Effector memory CD8-positive, alpha-beta T cell (primary cell): Measurements from ENCODE around the gene PAX2.

Experiments used
- ATAC-seq: fragments of 150-1000 bp; cut with Tn5 transposase; replicated peaks from 2 replicates; pipeline ENCODE4 v1.10.0; 2021; ENCODE audit warnings: mild to moderate bottlenecking, moderate library complexity
- DNase-seq, 3 experiments: peaks; one replicate each; pipeline ENCODE4 v3.0.0; 2021
- H3K27ac Mint-ChIP-seq, 2 donors: one replicate each; pipeline ENCODE4 v1.8.0; 2022; ENCODE audit warnings: mild to moderate bottlenecking in 2 of 2, mixed read lengths in 2 of 2, moderate library complexity in 2 of 2
- H3K27me3 Mint-ChIP-seq, 2 donors: one replicate each; pipeline ENCODE4 v1.8.0; 2022; ENCODE audit warnings: mixed read lengths in 2 of 2
- H3K36me3 Mint-ChIP-seq: one replicate; pipeline ENCODE4 v1.8.0; 2022; ENCODE audit warnings: mild to moderate bottlenecking, moderate library complexity, mixed read lengths; ENCODE audit not compliant: insufficient read depth
- H3K4me1 Mint-ChIP-seq, 2 donors: one replicate each; pipeline ENCODE4 v1.8.0; 2022; ENCODE audit warnings: low read depth in 2 of 2, mixed read lengths in 2 of 2
- H3K4me3 Mint-ChIP-seq, 2 donors: one replicate each; pipeline ENCODE4 v1.8.0; 2022; ENCODE audit warnings: mild to moderate bottlenecking in 2 of 2, mixed read lengths in 2 of 2, moderate library complexity in 2 of 2
- H3K9me3 Mint-ChIP-seq, 2 donors: one replicate each; pipeline ENCODE4 v1.8.0; 2022; ENCODE audit warnings: mixed read lengths in 2 of 2

PAX2 gene

DNA sequence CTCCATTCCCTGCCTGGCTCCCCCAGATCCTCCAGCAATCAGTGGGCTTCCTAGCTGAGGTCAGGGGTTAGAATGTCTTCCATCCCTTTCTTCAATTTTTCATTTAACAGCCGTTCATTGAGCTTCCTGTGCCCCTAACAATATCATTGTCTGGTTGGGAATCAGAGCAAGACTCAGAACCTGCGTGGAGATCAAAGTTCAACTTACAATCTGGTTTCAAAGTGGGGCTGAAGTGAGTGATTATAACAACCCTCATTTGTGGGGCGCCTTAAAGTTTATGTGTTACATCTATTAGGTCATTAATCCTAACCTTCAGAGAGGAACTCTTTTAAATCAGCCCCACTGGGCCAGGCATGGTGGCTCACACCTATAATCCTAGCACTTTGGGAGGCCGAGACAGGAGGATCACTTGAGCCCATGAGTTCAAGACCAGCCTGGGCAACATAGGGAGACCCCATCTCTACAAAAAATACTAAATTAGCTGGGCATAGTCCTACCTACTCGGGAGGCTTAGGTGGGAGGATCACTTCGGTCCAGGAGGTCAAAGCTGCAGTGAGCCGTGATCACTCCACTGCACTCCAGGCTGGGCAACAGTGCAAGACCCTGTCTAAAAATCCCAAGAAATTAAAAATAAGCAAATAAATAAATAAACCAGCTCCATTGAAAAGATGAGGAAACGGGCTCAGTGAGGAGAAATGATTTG lies 122.0 kb downstream of the PAX2 start:
- Mint-ChIP-seq H3K9me3 (no peaks in the 10 kb centered on the region), H3K27me3 (peaks cover 40 to 54% of the 10 kb centered on the region in 2 donors), H3K4me3 (no peak overlapping the region), H3K36me3 (no peaks in the 10 kb centered on the region), H3K4me1 (peaks cover 3 to 4% of the 10 kb centered on the region in 2 donors), H3K27ac (no peak overlapping the region)
- DNase-seq (no peak), ATAC-seq (no peak)

DNA sequence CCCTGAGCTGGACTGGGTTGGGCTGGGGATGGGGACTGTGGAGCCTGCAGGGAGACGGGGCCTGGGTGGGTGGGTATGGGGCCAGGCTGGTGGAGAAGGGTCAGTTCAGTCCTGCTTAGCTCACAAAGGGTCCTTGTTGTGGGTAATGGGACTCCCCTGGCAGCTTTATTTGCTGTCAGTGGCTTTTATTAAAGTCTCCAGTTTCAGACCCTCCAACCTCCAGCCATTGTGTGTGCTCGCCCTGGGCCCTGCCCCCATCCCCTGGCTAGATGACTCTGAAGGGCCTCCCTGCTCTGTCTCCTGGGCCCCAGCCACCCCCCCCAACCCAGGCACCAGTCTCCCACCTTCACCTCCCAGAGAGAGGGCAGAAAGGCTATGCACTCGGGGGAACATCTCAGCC lies 123.0 kb downstream of the PAX2 start:
- Mint-ChIP-seq H3K27ac (no peak overlapping the region), H3K27me3 (peaks cover 38 to 54% of the 10 kb centered on the region in 2 donors)

DNA sequence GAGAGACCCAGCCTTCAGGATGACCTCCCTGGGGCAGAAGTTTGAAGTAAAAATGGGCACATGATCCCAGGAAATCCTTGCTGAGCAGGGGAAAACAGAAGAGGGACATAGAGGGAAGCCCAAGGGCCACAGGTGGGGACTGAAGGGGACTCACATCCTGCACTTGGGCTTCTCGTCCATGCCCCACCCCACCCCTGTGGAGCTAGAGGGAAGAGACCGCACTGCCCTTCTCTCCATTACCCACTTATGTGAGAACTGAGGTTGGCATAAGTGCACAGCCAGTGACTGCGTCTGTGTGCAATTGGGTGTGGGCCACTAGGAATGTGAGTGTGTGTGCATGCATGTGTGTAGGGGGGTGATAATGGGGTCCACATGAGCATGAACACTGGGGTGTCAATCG lies 124.0 kb downstream of the PAX2 start:
- Mint-ChIP-seq H3K36me3 (no peaks in the 10 kb centered on the region), H3K27me3 (peaks cover 31 to 47% of the 10 kb centered on the region in 2 donors), H3K27ac (no peak overlapping the region), H3K4me1 (peaks cover 3 to 4% of the 10 kb centered on the region in 2 donors), H3K4me3 (no peak overlapping the region), H3K9me3 (no peaks in the 10 kb centered on the region)
- DNase-seq (no peak), ATAC-seq (no peak)

More for the DNA sequence above, 123.0 kb downstream of the PAX2 start:
- Mint-ChIP-seq H3K36me3 (no peaks in the 10 kb centered on the region), H3K9me3 (no peaks in the 10 kb centered on the region), H3K4me3 (no peak overlapping the region), H3K4me1 (peaks cover 3 to 4% of the 10 kb centered on the region in 2 donors)
- ATAC-seq (no peak), DNase-seq (no peak)

DNA sequence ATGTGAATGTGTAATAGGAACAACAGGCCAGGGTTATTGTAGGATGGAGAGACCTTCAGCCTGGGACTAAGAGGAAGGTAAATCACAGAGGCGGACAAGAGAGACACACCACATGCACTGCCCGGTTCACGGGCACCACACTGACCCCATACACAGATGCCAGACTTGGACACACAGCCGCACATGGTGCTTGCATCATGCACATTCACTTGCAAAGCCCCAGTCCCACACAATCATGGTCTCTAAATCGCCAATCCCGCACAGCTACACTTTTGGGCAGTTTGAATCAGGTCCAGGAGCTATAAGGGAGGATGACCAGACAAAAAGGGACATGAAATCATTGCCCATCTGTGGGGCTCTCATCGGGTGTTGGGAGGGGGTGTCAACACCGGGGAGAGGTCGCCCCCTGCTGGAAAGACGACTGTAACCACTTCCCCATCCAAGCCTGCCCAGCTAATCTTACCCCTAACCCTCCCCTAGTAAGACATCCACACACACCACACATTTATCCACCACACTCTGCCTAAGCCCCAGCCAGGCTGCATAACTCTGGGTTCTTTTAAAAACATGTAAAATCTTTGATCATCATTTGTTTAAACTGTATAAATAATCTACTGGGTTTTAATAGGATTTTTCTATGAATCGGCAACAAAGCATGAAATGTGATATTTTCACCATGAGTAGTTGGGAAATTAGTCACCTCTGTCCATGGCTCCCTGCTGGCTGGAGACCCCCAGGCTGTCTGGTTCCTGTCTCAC lies 126.8 kb downstream of the PAX2 start:
- Mint-ChIP-seq H3K27ac (no peak overlapping the region), H3K27me3 (peaks cover 30 to 47% of the 10 kb centered on the region in 2 donors), H3K4me1 (no peaks in the 10 kb centered on the region), H3K9me3 (no peaks in the 10 kb centered on the region), H3K4me3 (no peak overlapping the region), H3K36me3 (no peaks in the 10 kb centered on the region)
- ATAC-seq (peak; percentile 26), DNase-seq (peak; percentile 7 to 27 (median 11))

DNA sequence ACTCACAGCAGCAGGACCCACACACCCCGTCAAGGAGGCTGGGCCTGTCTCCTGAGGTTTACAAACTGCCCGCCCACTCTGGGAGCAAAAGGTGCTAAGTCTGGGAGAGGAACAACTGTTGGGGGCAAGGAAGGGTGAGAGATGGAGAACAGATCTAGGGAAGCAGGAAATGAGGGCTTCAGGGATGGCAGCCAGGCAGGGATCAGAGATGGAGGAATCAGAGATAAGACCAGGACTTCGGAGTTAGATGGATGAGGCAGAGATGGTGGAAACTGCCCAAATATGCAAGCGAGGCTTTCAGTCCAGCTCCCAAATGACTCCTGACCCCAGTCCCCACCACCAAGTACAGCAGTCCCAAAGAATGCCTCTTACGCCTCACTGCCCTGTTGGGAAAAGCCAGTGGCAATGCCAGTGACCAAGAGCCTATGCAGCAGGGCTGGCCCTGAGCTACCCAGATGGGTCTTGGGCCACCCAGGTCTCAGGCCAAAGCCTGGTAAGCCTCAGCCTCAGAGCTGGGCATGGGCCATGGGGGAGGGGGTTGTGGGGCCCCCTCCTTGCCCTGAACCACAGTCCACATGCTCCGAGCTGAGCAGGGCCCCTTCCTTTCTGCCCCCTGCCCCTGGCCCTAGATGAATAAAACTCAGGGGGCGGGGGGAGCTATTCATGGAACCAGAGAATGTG lies 127.9 kb downstream of the PAX2 start:
- DNase-seq (no peak), ATAC-seq (no peak)
- no peak overlapping the region for H3K4me3 Mint-ChIP-seq
- no peaks in the 10 kb centered on the region for H3K36me3 Mint-ChIP-seq
- H3K27ac Mint-ChIP-seq, result no peak overlapping the region
- H3K27me3 Mint-ChIP-seq, result peaks cover 38 to 53% of the 10 kb centered on the region in 2 donors
- no peaks in the 10 kb centered on the region for H3K9me3 Mint-ChIP-seq
- H3K4me1 Mint-ChIP-seq, result no peaks in the 10 kb centered on the region

DNA sequence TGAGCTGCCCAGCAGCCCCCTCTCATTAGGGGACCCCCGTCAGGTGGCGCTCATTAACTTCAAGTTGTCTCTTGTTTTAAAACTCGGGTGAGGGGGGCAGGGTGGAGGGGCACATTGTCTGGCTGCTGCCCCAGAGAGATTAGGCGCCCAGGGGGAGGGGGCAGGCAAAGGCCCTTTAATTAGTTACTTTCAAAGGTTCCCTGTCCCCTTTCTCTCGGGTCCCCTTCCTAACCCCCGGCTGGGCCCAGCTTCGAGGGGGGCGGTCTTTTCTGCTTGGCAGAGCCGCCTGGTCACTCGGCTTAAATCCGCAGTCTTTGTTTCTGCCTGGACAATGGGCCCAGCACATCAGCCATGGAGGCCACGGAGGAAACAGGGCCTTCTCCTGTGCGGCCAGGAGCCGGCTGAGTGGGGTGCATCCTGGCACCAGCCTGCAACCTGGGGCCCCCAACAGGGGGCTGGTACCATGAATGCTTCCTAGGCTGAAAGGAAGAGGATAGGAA lies 128.5 kb downstream of the PAX2 start:
- DNase-seq (no peak), ATAC-seq (no peak)
- H3K4me3 Mint-ChIP-seq, result no peak overlapping the region
- H3K36me3 Mint-ChIP-seq, result no peaks in the 10 kb centered on the region
- H3K27me3 Mint-ChIP-seq, result peaks cover 42 to 59% of the 10 kb centered on the region in 2 donors
- H3K9me3 Mint-ChIP-seq, result no peaks in the 10 kb centered on the region
- H3K4me1 Mint-ChIP-seq, result no peaks in the 10 kb centered on the region
- H3K27ac Mint-ChIP-seq, result no peak overlapping the region

DNA sequence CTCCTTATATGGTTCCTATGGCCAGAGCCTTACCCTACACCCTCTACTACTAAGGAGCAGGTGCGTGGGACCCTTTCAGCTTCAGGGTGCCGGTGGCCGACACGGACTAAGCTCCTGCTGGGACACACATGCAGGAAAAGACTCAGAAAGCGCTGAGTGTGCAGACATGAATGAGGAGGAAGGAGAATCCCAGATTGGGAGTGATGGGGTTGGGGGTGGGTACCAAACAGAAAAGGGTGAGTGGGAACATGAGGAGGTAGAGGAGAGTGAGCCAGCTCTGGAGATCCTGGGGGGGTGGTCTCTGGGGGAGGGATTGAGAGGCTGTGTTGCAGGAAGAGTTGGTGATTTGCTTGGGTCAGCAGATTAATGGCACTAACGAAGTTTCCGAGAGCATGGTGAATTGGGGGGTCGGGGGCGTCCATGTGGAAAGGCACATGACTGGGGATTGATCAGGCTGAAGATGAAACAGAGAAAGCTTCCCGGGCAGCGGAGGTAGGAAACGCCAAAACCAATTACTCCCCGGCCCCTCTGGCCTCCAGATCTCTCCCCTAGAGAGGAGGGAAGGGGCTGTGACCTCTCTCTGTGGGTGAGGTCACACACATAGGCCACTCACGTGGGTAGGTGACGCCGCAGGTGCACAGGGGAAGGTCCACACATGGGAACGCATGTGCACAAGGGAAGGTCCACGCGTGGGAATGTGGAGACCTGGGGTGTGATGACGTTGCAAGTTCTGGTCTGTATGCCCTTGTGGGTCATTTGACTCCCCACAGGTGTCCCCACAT lies 129.5 kb downstream of the PAX2 start:
- no peak for DNase-seq
- H3K36me3 Mint-ChIP-seq, result no peaks in the 10 kb centered on the region
- no peaks in the 10 kb centered on the region for H3K9me3 Mint-ChIP-seq
- H3K27me3 Mint-ChIP-seq, result peaks cover 42 to 65% of the 10 kb centered on the region in 2 donors
- no peak for ATAC-seq
- H3K27ac Mint-ChIP-seq, result no peak overlapping the region
- H3K4me1 Mint-ChIP-seq, result no peaks in the 10 kb centered on the region
- H3K4me3 Mint-ChIP-seq, result no peak overlapping the region

DNA sequence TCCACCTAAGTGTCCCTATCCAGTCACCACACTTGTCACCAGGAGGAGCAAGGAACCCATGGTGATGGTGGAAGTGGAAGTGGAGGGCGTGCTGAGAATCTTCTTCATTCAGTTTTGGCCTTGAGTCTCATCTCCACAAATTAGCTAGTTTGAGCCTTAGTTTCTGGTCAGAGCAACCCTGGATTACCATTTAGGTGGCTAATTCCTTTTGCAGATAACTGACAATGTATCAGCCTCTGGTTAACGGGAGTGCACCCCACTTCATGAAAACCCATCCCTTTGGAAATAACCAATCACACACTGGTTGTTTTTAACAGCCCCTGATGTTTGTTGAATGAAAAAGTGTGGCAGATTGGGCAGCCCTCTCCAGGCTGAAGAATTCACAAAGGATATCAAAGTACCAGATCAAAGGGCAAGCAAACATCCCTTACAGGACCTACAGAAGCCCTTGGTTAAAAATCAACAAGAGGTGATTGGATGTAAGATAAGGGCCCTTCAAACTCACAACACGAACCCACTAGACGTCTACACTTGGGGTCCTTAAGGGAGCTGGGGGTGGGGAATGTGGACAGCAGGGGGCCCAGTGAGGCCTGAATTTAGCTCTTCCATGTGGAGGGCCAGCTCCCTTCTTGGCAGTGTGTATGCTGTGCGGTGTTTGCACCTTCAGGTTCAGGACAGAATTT lies 130.2 kb downstream of the PAX2 start:
- Mint-ChIP-seq H3K27ac (no peak overlapping the region), H3K36me3 (no peaks in the 10 kb centered on the region), H3K9me3 (no peaks in the 10 kb centered on the region), H3K4me3 (no peak overlapping the region), H3K27me3 (peaks cover 42 to 65% of the 10 kb centered on the region in 2 donors), H3K4me1 (no peaks in the 10 kb centered on the region)
- ATAC-seq, result no peak
- no peak for DNase-seq

DNA sequence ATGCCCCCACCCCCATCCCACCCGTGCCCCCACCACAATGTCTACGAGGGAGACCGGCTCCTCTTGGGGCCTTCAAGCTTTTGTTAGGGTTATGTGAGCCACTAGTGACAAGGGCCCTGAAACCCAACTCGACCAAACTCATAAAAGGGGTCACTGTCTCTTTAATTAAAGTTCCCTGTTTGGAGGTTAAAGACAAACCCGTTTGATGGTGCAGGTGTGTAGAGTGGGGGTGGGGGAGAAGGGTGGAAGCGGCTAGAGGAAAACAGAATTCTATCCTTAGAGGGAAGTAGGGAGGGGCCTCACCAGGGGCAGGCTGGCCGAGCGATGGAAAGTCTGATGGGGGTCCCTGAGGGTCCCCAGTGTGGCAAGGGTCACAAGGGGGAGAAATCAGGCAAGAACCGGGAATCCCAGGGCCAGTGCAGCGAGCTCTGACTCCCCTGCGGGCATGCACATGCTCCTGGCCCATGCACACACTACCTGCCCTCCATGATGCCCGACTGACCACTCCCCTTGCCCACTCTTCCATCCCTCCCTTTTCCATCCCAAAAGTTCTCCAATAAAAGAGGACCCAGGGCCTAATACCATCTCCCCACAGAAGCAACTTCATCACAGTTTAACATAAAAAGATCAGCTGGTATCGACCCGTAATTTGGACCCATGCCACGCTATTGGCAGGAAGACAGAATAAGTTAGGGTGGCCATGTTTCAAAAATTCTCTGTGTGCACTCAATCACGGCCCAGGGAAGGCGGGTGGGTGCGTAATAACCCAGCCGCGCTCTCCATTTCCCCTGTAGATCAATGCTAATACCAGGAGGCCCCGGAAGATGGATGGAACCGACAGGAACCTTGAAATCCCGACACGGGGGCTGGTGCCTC lies 131.4 kb downstream of the PAX2 start:
- Mint-ChIP-seq H3K4me1 (no peaks in the 10 kb centered on the region), H3K27ac (peak overlapping the region in 1 of 2 donors; percentile 16), H3K27me3 (peaks cover 42 to 65% of the 10 kb centered on the region in 2 donors), H3K9me3 (no peaks in the 10 kb centered on the region), H3K4me3 (no peak overlapping the region), H3K36me3 (no peaks in the 10 kb centered on the region)
- no peak for DNase-seq
- no peak for ATAC-seq

DNA sequence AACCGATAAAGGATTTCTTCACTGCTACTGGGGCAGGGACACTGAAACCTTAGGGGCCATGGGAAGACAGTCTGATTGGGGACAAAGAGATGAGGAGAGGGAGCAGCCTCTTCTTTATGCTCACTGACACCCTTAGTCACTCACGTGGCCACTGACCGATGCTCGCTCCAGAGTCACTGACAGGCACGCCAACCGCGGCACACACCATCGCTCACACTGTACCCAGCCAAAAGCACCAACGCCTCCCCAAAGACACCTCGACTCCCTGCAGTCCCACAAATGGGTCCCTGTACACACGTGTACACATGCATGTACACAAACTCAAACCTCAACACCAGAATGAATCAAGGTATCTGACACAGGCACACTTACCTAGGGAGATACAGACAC lies 132.1 kb downstream of the PAX2 start:
- no peak for DNase-seq
- H3K4me1 Mint-ChIP-seq, result no peaks in the 10 kb centered on the region
- no peak for ATAC-seq
- H3K9me3 Mint-ChIP-seq, result no peaks in the 10 kb centered on the region
- H3K27ac Mint-ChIP-seq, result no peak overlapping the region
- H3K27me3 Mint-ChIP-seq, result peaks cover 42 to 70% of the 10 kb centered on the region in 2 donors
- H3K4me3 Mint-ChIP-seq, result no peak overlapping the region
- no peaks in the 10 kb centered on the region for H3K36me3 Mint-ChIP-seq

DNA sequence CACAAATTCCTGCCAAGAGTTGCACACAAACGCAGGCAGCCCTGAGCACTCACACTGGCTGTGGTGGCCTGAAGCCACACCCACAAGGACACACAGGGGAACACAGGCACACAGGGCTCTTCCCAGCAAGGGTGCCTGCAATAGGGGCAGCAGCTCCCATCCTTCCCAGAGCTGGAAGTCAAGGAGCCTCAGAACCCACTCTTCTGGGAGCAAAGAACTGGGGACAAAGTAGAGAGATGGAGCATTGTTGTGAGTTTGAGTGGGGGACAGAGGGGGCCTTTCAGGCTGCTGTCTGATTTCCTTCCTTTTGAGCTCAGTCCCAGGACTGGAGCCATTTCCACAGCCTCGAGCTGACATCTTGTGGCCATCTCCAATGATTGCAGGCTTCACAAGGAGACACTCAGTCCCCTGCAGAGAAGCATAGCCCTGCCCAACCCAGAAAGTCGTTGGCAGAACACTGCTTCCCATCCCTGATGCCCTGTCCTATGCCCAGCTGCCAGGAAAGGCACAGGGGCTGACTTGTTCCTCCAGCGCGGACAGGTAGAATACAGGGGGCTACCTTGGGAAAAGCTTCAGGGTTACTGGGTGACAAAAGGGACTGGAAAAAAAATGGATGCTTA lies 133.0 kb downstream of the PAX2 start:
- ATAC-seq (no peak), DNase-seq (peak in 1 of 3 experiments; percentile 11)
- no peak overlapping the region for H3K27ac Mint-ChIP-seq
- H3K9me3 Mint-ChIP-seq, result no peaks in the 10 kb centered on the region
- no peak overlapping the region for H3K4me3 Mint-ChIP-seq
- H3K4me1 Mint-ChIP-seq, result no peaks in the 10 kb centered on the region
- peaks cover 35 to 66% of the 10 kb centered on the region in 2 donors for H3K27me3 Mint-ChIP-seq
- no peaks in the 10 kb centered on the region for H3K36me3 Mint-ChIP-seq
